RWPE1 (cell line): ENCODE data around the gene LSS.

Experiments used
- CTCF ChIA-PET: fragments of 350-600 bp; sonication (Branson Sonifier 250); formaldehyde crosslinking; extraction: SDS; loops from one replicate; lab custom pipeline; 2021; lab: Yijun Ruan, JAX
- POLR2A ChIA-PET: fragments of 400-600 bp; formaldehyde crosslinking; extraction: SDS; loops from one replicate; lab custom pipeline; 2020; ENCODE audit warnings: antibody characterized with exemption; ENCODE audit not compliant: low non-redundant PET; lab: Yijun Ruan, JAX
- DNase-seq: peaks from one replicate; pipeline ENCODE4 v3.0.0; 2012; ENCODE audit warnings: low spot score
- H3K27ac ChIP-seq: fragments of 450-650 bp; 2 replicates; pipeline ENCODE4 v1.5.1; 2017
- CTCF ChIP-seq: fragments of 450-650 bp; conservative IDR thresholded peaks from 2 replicates; pipeline ENCODE4 v1.5.1; 2017; ENCODE audit warnings: low read depth, mild to moderate bottlenecking

Gene LSS

GRCh38 chr21:46158666-46159300 lies 69.8 kb downstream of the LSS start:
- ChIA-PET POLR2A (no interaction called here), CTCF (interaction anchor here (0.5 to 0.7 kb wide), 5 partner anchors 15 to 637 kb away, joined by 3 to 5 read pairs (median 3); no protein-coding TSS in a partner anchor)
- no peak for DNase-seq
- peak overlapping the region; percentile 1; the same call in 1 of the 2 replicates for H3K27ac ChIP-seq
- no peak for TF ChIP-seq CTCF

- no peak for TF ChIP-seq CTCF
- ChIA-PET POLR2A (interaction anchor here (0.6 kb wide), 1 partner anchor 176 kb away, joined by 3 read pairs; no protein-coding TSS in a partner anchor), CTCF (interaction anchor here (0.5 to 0.7 kb wide), 3 partner anchors 14 to 637 kb away, joined by 3 to 5 read pairs (median 4); no protein-coding TSS in a partner anchor)
- DNase-seq = no peak
- no peak overlapping the region for H3K27ac ChIP-seq
These were observed 70.6 kb downstream of the LSS start for GRCh38 chr21:46157987-46158451.

- no peak for TF ChIP-seq CTCF
- ChIA-PET POLR2A (no interaction called here), CTCF (no interaction called here)
- DNase-seq = no peak
- H3K27ac ChIP-seq = no peak overlapping the region
These were observed 71.1 kb downstream of the LSS start for GRCh38 chr21:46157396-46157986.

GRCh38 chr21:46156678-46157077 lies 71.9 kb downstream of the LSS start:
- DNase-seq = no peak
- ChIA-PET POLR2A (no interaction called here), CTCF (no interaction called here)
- no peak overlapping the region for H3K27ac ChIP-seq
- TF ChIP-seq CTCF = no peak

GRCh38 chr21:46156378-46156645 lies 72.3 kb downstream of the LSS start:
- ChIA-PET POLR2A (no interaction called here), CTCF (no interaction called here)
- DNase-seq = no peak
- TF ChIP-seq CTCF = no peak
- no peak overlapping the region for H3K27ac ChIP-seq

- ChIA-PET CTCF (no interaction called here), POLR2A (no interaction called here)
- H3K27ac ChIP-seq = no peak within 1 kb of the TSS
- DNase-seq = no peak
- no peak for TF ChIP-seq CTCF
These were observed 72.8 kb downstream of the LSS start, which contains the start of gene FTCD for GRCh38 chr21:46155514-46156377. Gene FTCD (minus strand): TSS chr21:46155579. CDS start chr21:46155523, 56 bp downstream.
